Muscle of arm (tissue), 12 donors: ENCODE results near the gene ALPI. TPM values are rescaled to one million over a fixed set of nuclear protein-coding genes. Genes with fewer than 3 reads are reported as not detected.
"Not testable (repeated sequence)": the region's sequence is repeated elsewhere in the genome, so short reads cannot be mapped to it uniquely, and the experiment has no call there.

ENCODE experiments used
- DNase-seq: peaks from one replicate; pipeline ENCODE4 v3.0.0-alpha.2; 2013
- polyA plus RNA-seq, 12 donors: library from polyadenylated mRNA; unstranded; fragments of 120-200 nt; gene quantifications; one replicate each; pipeline ENCODE4 v1.2.1, GENCODE V29; 2013; ENCODE audit not compliant: insufficient read length in 12 of 12

Gene ALPI
- polyA plus RNA-seq, 12 donors: not detected

DNA sequence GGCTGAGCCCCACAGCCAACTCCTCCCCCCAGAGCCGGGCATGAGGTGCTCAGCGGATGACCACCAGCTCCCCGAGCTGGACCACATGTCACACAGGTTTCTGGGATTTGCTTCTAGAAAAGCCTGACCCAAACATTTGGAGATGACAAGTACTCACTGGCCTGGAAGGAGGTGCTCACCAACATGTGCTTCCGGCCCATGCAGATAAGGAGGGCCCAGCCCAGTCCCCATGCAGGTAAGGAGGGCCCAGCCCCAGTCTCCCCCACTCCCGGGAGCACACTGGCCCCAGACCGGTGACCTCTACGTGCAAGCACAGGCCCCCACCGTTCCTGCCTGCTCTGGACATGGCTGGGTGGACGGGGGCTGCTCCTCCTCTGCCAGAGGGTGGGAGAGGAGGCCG is 14.0 kb upstream of the ALPI start:
- not testable (repeated sequence) for DNase-seq

- DNase-seq: not testable (repeated sequence)
Observed at GRCh38 chr2:232442431-232442830, 13.5 kb upstream of the ALPI start.

DNA sequence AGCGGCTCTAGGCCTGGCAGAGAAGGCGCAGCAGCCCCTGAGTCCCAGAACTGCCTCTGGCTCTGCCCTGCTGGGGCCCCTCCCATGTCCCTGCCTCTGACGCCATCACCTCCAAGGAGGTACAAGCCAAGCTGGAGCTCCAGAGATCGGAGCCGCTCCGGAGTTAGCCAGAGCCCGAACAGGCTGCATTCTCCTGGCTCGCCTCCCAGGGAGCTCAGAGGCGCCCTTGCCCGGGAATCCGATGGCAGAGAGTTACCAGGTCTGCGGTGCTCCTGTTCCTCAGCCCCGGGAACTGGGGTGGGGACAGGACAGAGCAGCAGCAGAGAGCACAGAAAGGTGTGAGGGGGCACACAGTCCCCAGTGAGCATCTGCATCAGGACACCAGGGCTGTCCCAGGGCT is 12.9 kb upstream of the ALPI start:
- not testable (repeated sequence) for DNase-seq

- DNase-seq: not testable (repeated sequence)
Observed at GRCh38 chr2:232443669-232444408, 12.1 kb upstream of the ALPI start.

GRCh38 chr2:232444409-232445148 is 11.4 kb upstream of the ALPI start:
- DNase-seq: no peak

DNA sequence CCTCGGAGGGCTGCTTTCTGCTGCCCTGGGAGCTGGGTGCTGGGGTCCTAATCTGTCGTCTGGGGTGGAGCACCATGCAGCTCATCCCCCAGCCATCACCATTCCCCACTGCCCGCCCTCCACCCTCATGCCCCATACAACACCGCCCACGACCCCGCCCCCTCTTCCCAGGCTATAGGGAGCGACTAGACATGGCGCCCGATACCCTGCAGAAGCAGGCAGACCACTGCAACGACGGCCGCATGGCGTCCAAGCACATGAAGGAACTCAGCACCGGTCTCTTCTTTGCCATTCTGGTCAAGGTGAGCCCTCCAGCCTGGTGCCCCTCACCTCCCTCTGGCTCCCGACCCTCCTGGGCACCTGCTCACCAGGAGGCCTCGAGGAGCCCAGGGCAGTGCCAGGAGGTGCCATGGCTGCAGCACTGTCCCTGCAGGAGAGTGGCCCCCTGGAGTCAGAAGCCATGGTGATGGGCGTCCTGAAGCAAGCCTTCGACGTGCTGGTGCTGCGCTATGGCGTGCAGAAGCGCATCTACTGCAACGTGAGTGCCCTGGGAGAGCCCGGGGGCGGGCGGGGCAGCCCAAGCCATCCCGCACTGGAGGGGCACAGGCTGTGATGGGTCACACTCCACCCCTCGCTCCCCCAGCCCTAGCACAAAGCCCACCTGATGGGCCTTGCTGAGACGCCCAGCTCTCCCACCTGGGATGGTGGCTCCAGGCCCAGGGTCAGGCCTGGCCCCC is 10.6 kb upstream of the ALPI start:
- not testable (repeated sequence) for DNase-seq

DNA sequence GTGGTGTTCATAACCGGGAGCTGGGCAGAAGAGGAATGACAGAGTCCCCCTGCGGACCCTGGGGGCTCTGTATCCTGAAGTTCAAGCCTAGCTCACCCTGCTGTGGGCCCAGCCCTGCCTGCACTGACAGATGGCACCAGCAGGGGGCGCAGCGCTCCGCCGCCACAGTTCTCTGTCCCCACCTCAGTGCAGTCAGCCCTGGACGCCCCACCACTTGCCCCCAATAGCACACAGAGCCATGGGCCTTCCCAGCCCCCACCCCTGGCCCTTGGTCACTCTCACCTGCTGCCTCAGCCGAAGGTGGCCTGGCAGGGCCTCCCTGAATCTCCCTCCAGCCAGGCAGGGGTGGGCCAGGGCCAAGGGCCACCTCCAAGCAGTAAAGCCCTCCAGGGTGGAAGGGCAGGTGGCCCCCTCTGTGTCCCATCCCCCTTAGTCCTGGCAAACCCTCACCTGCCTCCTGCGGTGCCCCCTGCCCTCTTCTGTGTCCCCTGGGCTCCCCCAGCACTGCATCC is 9.6 kb upstream of the ALPI start:
- not testable (repeated sequence) for DNase-seq

GRCh38 chr2:232447091-232447620 is 8.8 kb upstream of the ALPI start:
- DNase-seq: no peak

GRCh38 chr2:232447638-232448303 is 8.2 kb upstream of the ALPI start:
- DNase-seq: no peak

- no peak for DNase-seq
Observed at GRCh38 chr2:232448304-232448690, 7.7 kb upstream of the ALPI start.

DNA sequence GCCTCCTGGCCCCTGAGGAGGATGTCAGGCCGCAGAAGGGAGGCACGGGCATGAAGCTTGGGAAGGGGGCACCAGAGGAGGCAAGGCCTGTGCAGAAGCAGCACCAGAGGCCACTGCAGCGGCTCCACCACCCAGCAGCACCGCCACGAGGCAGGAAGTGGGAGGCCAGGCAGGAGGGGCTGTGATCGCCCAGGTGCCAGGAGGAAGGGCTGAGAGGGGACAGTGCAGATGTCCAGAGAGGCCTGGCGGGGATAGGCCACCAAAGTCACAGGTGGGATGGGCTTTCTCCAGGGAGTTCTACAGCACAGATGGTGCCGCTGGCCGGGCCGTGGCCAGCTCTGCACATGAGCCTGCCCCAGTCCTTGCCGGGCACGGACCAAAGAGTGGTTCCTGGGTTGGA is 6.0 kb upstream of the ALPI start:
- no peak for DNase-seq

GRCh38 chr2:232451645-232452044 is 4.3 kb upstream of the ALPI start:
- not testable (repeated sequence) for DNase-seq

- no peak for DNase-seq
Observed at GRCh38 chr2:232454630-232455029, 1.3 kb upstream of the ALPI start.

DNA sequence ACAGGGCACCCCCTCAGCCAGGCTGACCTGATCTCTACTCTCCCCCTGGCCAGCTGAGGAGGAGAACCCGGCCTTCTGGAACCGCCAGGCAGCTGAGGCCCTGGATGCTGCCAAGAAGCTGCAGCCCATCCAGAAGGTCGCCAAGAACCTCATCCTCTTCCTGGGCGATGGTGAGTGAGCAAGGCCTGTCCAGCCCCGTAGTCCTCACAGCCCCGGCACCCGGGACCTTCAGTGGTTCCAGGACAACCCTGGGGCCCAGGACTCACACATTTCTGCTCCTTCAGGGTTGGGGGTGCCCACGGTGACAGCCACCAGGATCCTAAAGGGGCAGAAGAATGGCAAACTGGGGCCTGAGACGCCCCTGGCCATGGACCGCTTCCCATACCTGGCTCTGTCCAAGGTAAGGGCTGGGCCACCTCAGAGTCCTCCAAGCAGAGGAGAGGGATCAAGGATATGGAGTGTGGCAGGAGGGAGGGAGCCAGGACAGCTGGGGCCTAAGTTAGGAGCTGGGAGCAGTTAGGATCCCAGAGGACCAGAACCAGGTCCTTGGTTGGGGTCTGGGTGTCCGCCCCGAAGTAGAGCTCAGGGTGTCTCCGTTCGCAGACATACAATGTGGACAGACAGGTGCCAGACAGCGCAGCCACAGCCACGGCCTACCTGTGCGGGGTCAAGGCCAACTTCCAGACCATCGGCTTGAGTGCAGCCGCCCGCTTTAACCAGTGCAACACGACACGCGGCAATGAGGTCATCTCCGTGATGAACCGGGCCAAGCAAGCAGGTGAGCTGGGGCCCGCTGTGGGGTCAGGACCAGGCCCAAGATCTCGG is 555 bp downstream of the ALPI start:
- no peak for DNase-seq

GRCh38 chr2:232457121-232458011 is 1.4 kb downstream of the ALPI start:
- no peak for DNase-seq

- no peak for DNase-seq
Observed at GRCh38 chr2:232458051-232458660, 2.2 kb downstream of the ALPI start.

- no peak for DNase-seq
Observed at GRCh38 chr2:232458661-232459418, 2.9 kb downstream of the ALPI start.

- DNase-seq: no peak
Observed at GRCh38 chr2:232459419-232460035, 3.6 kb downstream of the ALPI start.
